Neuronal stem cell (in vitro differentiated cells): ENCODE results near the gene SPATA20.

ENCODE experiments used
- DNase-seq: peaks from one replicate; pipeline ENCODE4 v3.0.0-alpha.2; 2013; ENCODE audit warnings: low spot score
- H2AFZ ChIP-seq: one replicate; pipeline ENCODE4 v1.6.1; 2013; ENCODE audit warnings: mild to moderate bottlenecking, low read length, inconsistent platforms
- H2AK5ac ChIP-seq: 2 replicates; pipeline ENCODE4 v1.6.1; 2013; ENCODE audit warnings: low read depth, mild to moderate bottlenecking, inconsistent platforms, low read length, moderate library complexity, mixed read lengths
- H2BK120ac ChIP-seq: 2 replicates; pipeline ENCODE4 v1.6.1; 2013; ENCODE audit warnings: low read depth, mild to moderate bottlenecking, inconsistent platforms, low read length, moderate library complexity, mixed read lengths
- H2BK12ac ChIP-seq: one replicate; pipeline ENCODE4 v1.6.1; 2013; ENCODE audit warnings: low read length, inconsistent platforms
- H2BK15ac ChIP-seq: 2 replicates; pipeline ENCODE4 v1.6.1; 2013; ENCODE audit warnings: mild to moderate bottlenecking, low read length, inconsistent platforms, mixed read lengths
- H2BK5ac ChIP-seq: one replicate; pipeline ENCODE4 v1.6.1; 2013; ENCODE audit warnings: inconsistent platforms, mild to moderate bottlenecking, low read length, moderate library complexity
- H3K14ac ChIP-seq: one replicate; pipeline ENCODE4 v1.6.1; 2013; ENCODE audit warnings: low read length, inconsistent platforms
- H3K18ac ChIP-seq: 2 replicates; pipeline ENCODE4 v1.6.1; 2013; ENCODE audit warnings: low read length, inconsistent platforms
- H3K23ac ChIP-seq: 2 replicates; pipeline ENCODE4 v1.6.1; 2013; ENCODE audit warnings: low read depth, mild to moderate bottlenecking, mixed read lengths, low read length, inconsistent platforms; ENCODE audit not compliant: poor library complexity
- H3K27ac ChIP-seq: replicated peaks from 3 replicates; pipeline ENCODE4 v1.5.1; 2013; ENCODE audit warnings: low read length, inconsistent platforms
- H3K27me3 ChIP-seq, 3 experiments: 2 replicates each; pipeline ENCODE4 v1.6.1; 2013; ENCODE audit warnings: low read length in 3 of 3, mild to moderate bottlenecking in 2 of 3, inconsistent platforms in 1 of 3, low read depth in 1 of 3, mixed read lengths in 1 of 3, moderate library complexity in 1 of 3; ENCODE audit not compliant: control insufficient read depth in 3 of 3, insufficient read depth in 3 of 3
- H3K36me3 ChIP-seq, 2 donors: replicated peaks in 1 of 2; 2 replicates each; pipeline ENCODE4 v1.6.1; 2013; ENCODE audit warnings: low read length in 2 of 2; ENCODE audit not compliant: control insufficient read depth in 2 of 2, insufficient read depth in 2 of 2
- H3K4ac ChIP-seq: 2 replicates; pipeline ENCODE4 v1.6.1; 2013; ENCODE audit warnings: inconsistent platforms, mild to moderate bottlenecking, low read length, moderate library complexity
- H3K4me1 ChIP-seq, 2 donors: 1 replicate in 1 of 2; 2 replicates in 1 of 2; pipeline ENCODE4 v1.6.1; 2013; ENCODE audit warnings: low read length in 2 of 2, low read depth in 1 of 2; ENCODE audit not compliant: control insufficient read depth in 2 of 2, insufficient read depth in 1 of 2
- H3K4me2 ChIP-seq: one replicate; pipeline ENCODE4 v1.6.1; 2013; ENCODE audit warnings: mild to moderate bottlenecking, low read length, inconsistent platforms; ENCODE audit not compliant: insufficient read depth, poor library complexity, severe bottlenecking
- H3K4me3 ChIP-seq, 2 donors: 2 replicates each; pipeline ENCODE4 v1.5.1; 2013; ENCODE audit warnings: low read length in 2 of 2, mild to moderate bottlenecking in 2 of 2, inconsistent platforms in 1 of 2, moderate library complexity in 1 of 2
- H3K79me1 ChIP-seq: one replicate; pipeline ENCODE4 v1.6.1; 2013; ENCODE audit warnings: low read depth, mild to moderate bottlenecking, inconsistent platforms, low read length, moderate library complexity
- H3K9ac ChIP-seq: one replicate; pipeline ENCODE4 v1.6.1; 2013; ENCODE audit warnings: mild to moderate bottlenecking, low read depth, low read length, inconsistent platforms; ENCODE audit not compliant: poor library complexity
- H3K9me3 ChIP-seq, 2 donors: replicated peaks in 1 of 2; 2 replicates each; pipeline versions ENCODE3 to v1.6.1; 2013; ENCODE audit warnings: low read length in 2 of 2, mild to moderate bottlenecking in 2 of 2, inconsistent platforms in 1 of 2, low read depth in 1 of 2, mixed read lengths in 1 of 2, moderate library complexity in 1 of 2; ENCODE audit not compliant: control insufficient read depth in 2 of 2, insufficient read depth in 1 of 2
- H4K8ac ChIP-seq: one replicate; pipeline ENCODE4 v1.6.1; 2013; ENCODE audit warnings: low read depth, mild to moderate bottlenecking, inconsistent platforms, low read length, moderate library complexity
- H4K91ac ChIP-seq: one replicate; pipeline ENCODE4 v1.6.1; 2013; ENCODE audit warnings: low read length, low read depth, mild to moderate bottlenecking, inconsistent platforms; ENCODE audit not compliant: poor library complexity
- whole genome bisulfite sequencing, 2 donors: extraction: QIAGEN DNeasy Blood & Tissue Kit; methylation state at CpG; one replicate each; pipeline ENCODE4 v1.1.7; 2013; ENCODE audit warnings: missing lambda C conversion rate in 2 of 2, mixed read lengths in 1 of 2; ENCODE audit not compliant: insufficient read length in 2 of 2, insufficient replicate concordance in 1 of 2; ENCODE audit errors: extremely low coverage in 2 of 2; 5-methylcytosine and 5-hydroxymethylcytosine counted together

The SPATA20 gene

GRCh38 chr17:50514388-50514787, 32.6 kb upstream of the SPATA20 start:
- Histone ChIP-seq H3K4me3 (no peak overlapping the region), H2BK15ac (no peak overlapping the region), H3K27me3 (peaks cover 0 to 21% (median 0%) of the 10 kb centered on the region in 3 experiments), H2BK120ac (no peak overlapping the region), H3K9me3 (no peaks in the 10 kb centered on the region), H2BK5ac (no peak overlapping the region), H3K27ac (peak overlapping the region; percentile 79), H4K91ac (no peak overlapping the region), H3K4me2 (no peak overlapping the region), H3K79me1 (no peaks in the 10 kb centered on the region), H3K36me3 (no peaks in the 10 kb centered on the region), H3K9ac (no peak overlapping the region), H4K8ac (no peak overlapping the region), H3K4me1 (peaks cover 18% of the 10 kb centered on the region in 2 donors), H3K18ac (no peak overlapping the region), H3K14ac (no peak overlapping the region), H2AK5ac (no peak overlapping the region), H2BK12ac (no peak overlapping the region), H2AFZ (peak overlapping the region; percentile 38), H3K4ac (no peak overlapping the region), H3K23ac (no peak overlapping the region)
- DNase-seq, result no peak
- WGBS, 2 donors, result no CpG with 5 or more reads among the region's 3 CpGs

- peaks cover 0 to 23% (median 0%) of the 10 kb centered on the region in 3 experiments for H3K27me3 ChIP-seq
- peak overlapping the region; percentile 3 for H2BK120ac ChIP-seq
- H3K4me1 ChIP-seq, result peaks cover 18% of the 10 kb centered on the region in 2 donors
- H4K91ac ChIP-seq, result no peak overlapping the region
- H2BK5ac ChIP-seq, result no peak overlapping the region
- H3K9ac ChIP-seq, result no peak overlapping the region
- H3K4ac ChIP-seq, result no peak overlapping the region
- H3K4me2 ChIP-seq, result no peak overlapping the region
- peak; percentile 56 for DNase-seq
- no CpG with 5 or more reads among the region's 6 CpGs for WGBS, 2 donors
- no peak overlapping the region for H3K14ac ChIP-seq
- peak overlapping the region; percentile 38 for H2AFZ ChIP-seq
- H3K18ac ChIP-seq, result peak overlapping the region; percentile 5
- H3K23ac ChIP-seq, result no peak overlapping the region
- no peaks in the 10 kb centered on the region for H3K36me3 ChIP-seq
- no peak overlapping the region for H2BK15ac ChIP-seq
- no peak overlapping the region for H2BK12ac ChIP-seq
- H3K27ac ChIP-seq, result peak overlapping the region; percentile 79
- H4K8ac ChIP-seq, result no peak overlapping the region
- no peaks in the 10 kb centered on the region for H3K9me3 ChIP-seq
- no peak overlapping the region for H3K4me3 ChIP-seq
- no peak overlapping the region for H2AK5ac ChIP-seq
- no peaks in the 10 kb centered on the region for H3K79me1 ChIP-seq
These were observed 31.9 kb upstream of the SPATA20 start for GRCh38 chr17:50514936-50515702.

- WGBS, 2 donors, result no CpG with 5 or more reads among the region's 4 CpGs
- Histone ChIP-seq H3K9ac (no peak overlapping the region), H3K4me1 (peaks cover 11% of the 10 kb centered on the region in 2 donors), H2BK120ac (no peak overlapping the region), H2BK5ac (no peak overlapping the region), H3K4me2 (no peak overlapping the region), H2BK15ac (no peak overlapping the region), H2AFZ (no peak overlapping the region), H4K91ac (no peak overlapping the region), H3K18ac (no peak overlapping the region), H2AK5ac (no peak overlapping the region), H2BK12ac (no peak overlapping the region), H4K8ac (no peak overlapping the region), H3K23ac (no peak overlapping the region), H3K79me1 (no peaks in the 10 kb centered on the region), H3K4me3 (no peak overlapping the region), H3K27me3 (peaks cover 0 to 35% (median 0%) of the 10 kb centered on the region in 3 experiments), H3K4ac (no peak overlapping the region), H3K27ac (no peak overlapping the region), H3K9me3 (no peaks in the 10 kb centered on the region), H3K14ac (no peak overlapping the region), H3K36me3 (no peaks in the 10 kb centered on the region)
- no peak for DNase-seq
These were observed 30.0 kb upstream of the SPATA20 start for GRCh38 chr17:50517011-50517410.

- Histone ChIP-seq H3K9ac (no peak overlapping the region), H2BK5ac (no peak overlapping the region), H3K36me3 (no peaks in the 10 kb centered on the region), H2AFZ (peak overlapping the region; percentile 75), H2BK12ac (no peak overlapping the region), H3K23ac (no peak overlapping the region), H2BK120ac (peak overlapping the region; percentile 6), H3K27me3 (peaks cover 0 to 35% (median 0%) of the 10 kb centered on the region in 3 experiments), H3K4me3 (no peak overlapping the region), H3K4me2 (no peak overlapping the region), H2AK5ac (no peak overlapping the region), H4K91ac (no peak overlapping the region), H2BK15ac (no peak overlapping the region), H3K4me1 (peaks cover 11% of the 10 kb centered on the region in 2 donors), H4K8ac (no peak overlapping the region), H3K9me3 (no peaks in the 10 kb centered on the region), H3K79me1 (no peaks in the 10 kb centered on the region), H3K18ac (no peak overlapping the region), H3K27ac (no peak overlapping the region), H3K14ac (no peak overlapping the region), H3K4ac (no peak overlapping the region)
- no peak for DNase-seq
- WGBS, 2 donors, result no CpG with 5 or more reads among the region's 8 CpGs
These were observed 29.2 kb upstream of the SPATA20 start for GRCh38 chr17:50517504-50518383.
